Measurements from ENCODE around the gene GPS1. TPM values are rescaled to one million over a fixed set of nuclear protein-coding genes. Genes with fewer than 3 reads are reported as not detected.

Gene GPS1
- polyA plus RNA-seq, 1 of the 3 experiments (the other 2 are of a cell fraction), result 264 TPM

DNA sequence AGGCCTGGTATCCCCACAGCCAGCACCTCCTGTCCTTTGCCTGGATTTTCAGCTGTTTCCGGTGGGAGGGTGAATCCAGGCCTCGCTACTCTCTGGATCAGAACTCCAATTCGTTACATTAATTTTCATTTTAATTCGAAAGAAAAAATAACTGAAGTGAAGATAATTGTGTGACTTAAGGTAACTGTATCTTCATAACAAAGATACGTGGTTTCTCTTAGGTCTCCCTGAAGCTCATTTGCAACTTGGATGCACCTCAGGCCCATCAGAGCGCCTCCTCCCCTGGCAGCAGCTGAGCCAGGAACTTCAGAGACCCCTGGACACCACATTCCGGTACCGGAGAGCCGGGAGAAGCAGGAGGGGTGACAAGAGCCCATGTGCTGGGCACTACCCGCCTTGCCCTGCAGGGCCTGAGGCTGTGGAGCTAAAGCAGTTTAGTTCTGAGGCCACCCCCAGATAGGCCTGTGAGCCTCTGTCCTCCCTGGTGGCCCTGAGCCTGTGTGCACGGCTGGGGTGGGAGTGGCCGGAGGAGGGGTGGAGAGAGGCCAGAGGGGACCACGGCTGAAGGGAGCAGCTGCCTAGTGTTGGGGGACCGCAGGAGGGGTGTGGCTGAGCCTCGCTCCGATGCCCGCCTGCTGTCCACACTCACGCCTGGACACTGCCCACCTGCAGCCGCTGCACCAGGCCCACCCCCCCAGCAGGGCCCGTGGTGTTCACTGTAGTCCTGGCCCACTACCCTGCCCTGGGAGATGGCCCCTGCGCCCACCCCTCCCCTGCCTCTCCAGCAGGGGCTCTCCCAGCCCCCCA is 25.3 kb downstream of the GPS1 start:
- ChIA-PET POLR2A (interaction anchor here (0.6 to 1.2 kb wide), 4 partner anchors 13 to 856 kb away, joined by 3 to 5 read pairs (median 3); no protein-coding TSS in a partner anchor), CTCF (interaction anchor here (0.6 to 2.2 kb wide), 8 partner anchors 13 to 136 kb away, joined by 3 to 14 read pairs (median 4); partner anchors contain the start of gene DCXR)
- Histone ChIP-seq H3K4me2 (no peak overlapping the region), H3K79me2 (ENCODE audit: insufficient read depth) (no peaks in the 10 kb centered on the region), H3K36me3 (replicated peaks in 1 of 2; ENCODE audit: control insufficient read depth in 1 of 2, insufficient read depth in 2 of 2, low read length in 1 of 2) (peaks cover 11 to 34% of the 10 kb centered on the region in 2 experiments), H3K9me3 (no peaks in the 10 kb centered on the region), H3K27ac (ENCODE audit: low read depth in 2 of 2, low read length in 1 of 2) (no peak overlapping the region), H3K9me2 (no peaks in the 10 kb centered on the region), H2AFZ (ENCODE audit: low read depth) (no peak overlapping the region), H3K4me1 (ENCODE audit: control insufficient read depth in 1 of 2, insufficient read depth in 2 of 2, low read depth in 1 of 2, low read length in 1 of 2) (no peaks in the 10 kb centered on the region), H3F3A (replicated peaks; ENCODE audit: insufficient read depth) (peaks cover 17% of the 10 kb centered on the region), H3K9ac (no peak overlapping the region), H4K20me1 (ENCODE audit: insufficient read depth) (no peaks in the 10 kb centered on the region), H3K4me3 (ENCODE audit: low read depth in 2 of 2, low read length in 1 of 2) (no peak overlapping the region), H3K27me3 (ENCODE audit: insufficient read depth) (no peaks in the 10 kb centered on the region)
- no peak for DNase-seq
- WGBS (ENCODE audit: low lambda C conversion rate), result 90% methylated on average over 19 of the region's 21 CpGs
- TF ChIP-seq GATA2 (CRISPR knock-in tag; IDR thresholded peaks at IDR 0.05), result no peak
- no peak for TF ChIP-seq RXRA (IDR thresholded peaks at IDR 0.05; ENCODE audit: borderline replicate concordance, low read depth)
- no peak for TF ChIP-seq SMC3 (IDR thresholded peaks at IDR 0.05; ENCODE audit: low read depth, low read length)
- TF ChIP-seq, protein P1, sequence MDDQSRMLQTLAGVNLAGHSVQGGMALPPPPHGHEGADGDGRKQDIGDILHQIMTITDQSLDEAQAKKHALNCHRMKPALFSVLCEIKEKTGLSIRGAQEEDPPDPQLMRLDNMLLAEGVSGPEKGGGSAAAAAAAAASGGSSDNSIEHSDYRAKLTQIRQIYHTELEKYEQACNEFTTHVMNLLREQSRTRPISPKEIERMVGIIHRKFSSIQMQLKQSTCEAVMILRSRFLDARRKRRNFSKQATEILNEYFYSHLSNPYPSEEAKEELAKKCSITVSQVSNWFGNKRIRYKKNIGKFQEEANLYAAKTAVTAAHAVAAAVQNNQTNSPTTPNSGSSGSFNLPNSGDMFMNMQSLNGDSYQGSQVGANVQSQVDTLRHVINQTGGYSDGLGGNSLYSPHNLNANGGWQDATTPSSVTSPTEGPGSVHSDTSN (IDR thresholded peaks at IDR 0.05), result no peak
- no peak for TF ChIP-seq TCF12 (IDR thresholded peaks at IDR 0.05)
- TF ChIP-seq, protein P2, sequence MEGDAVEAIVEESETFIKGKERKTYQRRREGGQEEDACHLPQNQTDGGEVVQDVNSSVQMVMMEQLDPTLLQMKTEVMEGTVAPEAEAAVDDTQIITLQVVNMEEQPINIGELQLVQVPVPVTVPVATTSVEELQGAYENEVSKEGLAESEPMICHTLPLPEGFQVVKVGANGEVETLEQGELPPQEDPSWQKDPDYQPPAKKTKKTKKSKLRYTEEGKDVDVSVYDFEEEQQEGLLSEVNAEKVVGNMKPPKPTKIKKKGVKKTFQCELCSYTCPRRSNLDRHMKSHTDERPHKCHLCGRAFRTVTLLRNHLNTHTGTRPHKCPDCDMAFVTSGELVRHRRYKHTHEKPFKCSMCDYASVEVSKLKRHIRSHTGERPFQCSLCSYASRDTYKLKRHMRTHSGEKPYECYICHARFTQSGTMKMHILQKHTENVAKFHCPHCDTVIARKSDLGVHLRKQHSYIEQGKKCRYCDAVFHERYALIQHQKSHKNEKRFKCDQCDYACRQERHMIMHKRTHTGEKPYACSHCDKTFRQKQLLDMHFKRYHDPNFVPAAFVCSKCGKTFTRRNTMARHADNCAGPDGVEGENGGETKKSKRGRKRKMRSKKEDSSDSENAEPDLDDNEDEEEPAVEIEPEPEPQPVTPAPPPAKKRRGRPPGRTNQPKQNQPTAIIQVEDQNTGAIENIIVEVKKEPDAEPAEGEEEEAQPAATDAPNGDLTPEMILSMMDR (IDR thresholded peaks at IDR 0.05), result no peak
- no peak for TF ChIP-seq YY1 (IDR thresholded peaks at IDR 0.05; ENCODE audit: low read depth)
- TF ChIP-seq, protein P3, sequence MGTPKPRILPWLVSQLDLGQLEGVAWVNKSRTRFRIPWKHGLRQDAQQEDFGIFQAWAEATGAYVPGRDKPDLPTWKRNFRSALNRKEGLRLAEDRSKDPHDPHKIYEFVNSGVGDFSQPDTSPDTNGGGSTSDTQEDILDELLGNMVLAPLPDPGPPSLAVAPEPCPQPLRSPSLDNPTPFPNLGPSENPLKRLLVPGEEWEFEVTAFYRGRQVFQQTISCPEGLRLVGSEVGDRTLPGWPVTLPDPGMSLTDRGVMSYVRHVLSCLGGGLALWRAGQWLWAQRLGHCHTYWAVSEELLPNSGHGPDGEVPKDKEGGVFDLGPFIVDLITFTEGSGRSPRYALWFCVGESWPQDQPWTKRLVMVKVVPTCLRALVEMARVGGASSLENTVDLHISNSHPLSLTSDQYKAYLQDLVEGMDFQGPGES (IDR thresholded peaks at IDR 0.05; ENCODE audit: low read depth, low read length), result no peak
- TF ChIP-seq TAF1 (IDR thresholded peaks at IDR 0.05; ENCODE audit: borderline replicate concordance, low read depth, low read length), result no peak
- TF ChIP-seq RCOR1 (IDR thresholded peaks at IDR 0.05; ENCODE audit: low read length), result no peak
- no peak for TF ChIP-seq FOXM1 (IDR thresholded peaks at IDR 0.05; ENCODE audit: low read depth)
- TF ChIP-seq, protein P4, sequence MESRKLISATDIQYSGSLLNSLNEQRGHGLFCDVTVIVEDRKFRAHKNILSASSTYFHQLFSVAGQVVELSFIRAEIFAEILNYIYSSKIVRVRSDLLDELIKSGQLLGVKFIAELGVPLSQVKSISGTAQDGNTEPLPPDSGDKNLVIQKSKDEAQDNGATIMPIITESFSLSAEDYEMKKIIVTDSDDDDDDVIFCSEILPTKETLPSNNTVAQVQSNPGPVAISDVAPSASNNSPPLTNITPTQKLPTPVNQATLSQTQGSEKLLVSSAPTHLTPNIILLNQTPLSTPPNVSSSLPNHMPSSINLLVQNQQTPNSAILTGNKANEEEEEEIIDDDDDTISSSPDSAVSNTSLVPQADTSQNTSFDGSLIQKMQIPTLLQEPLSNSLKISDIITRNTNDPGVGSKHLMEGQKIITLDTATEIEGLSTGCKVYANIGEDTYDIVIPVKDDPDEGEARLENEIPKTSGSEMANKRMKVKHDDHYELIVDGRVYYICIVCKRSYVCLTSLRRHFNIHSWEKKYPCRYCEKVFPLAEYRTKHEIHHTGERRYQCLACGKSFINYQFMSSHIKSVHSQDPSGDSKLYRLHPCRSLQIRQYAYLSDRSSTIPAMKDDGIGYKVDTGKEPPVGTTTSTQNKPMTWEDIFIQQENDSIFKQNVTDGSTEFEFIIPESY (IDR thresholded peaks at IDR 0.05; ENCODE audit: borderline replicate concordance, low read depth), result no peak

Measured in SK-N-SH (cell line).